Measurements from ENCODE around the gene OR2W3.
"Not testable (repeated sequence)": the region's sequence is repeated elsewhere in the genome, so short reads cannot be mapped to it uniquely, and the experiment has no call there.

Gene OR2W3

GRCh38 chr1:247936965-247937734 is 41.8 kb downstream of the OR2W3 start:
- peak overlapping the region; percentile 55 for H3K4me3 ChIP-seq (replicated peaks; ENCODE audit: low read depth, low read length)
- DNase-seq (ENCODE audit: extremely low read depth, insufficient read length) = peak; percentile 85
- H3K36me3 ChIP-seq (ENCODE audit: control insufficient read depth, insufficient read depth, low read length); H3K27me3 ChIP-seq (replicated peaks; ENCODE audit: control insufficient read depth, insufficient read depth, low read length): not testable (repeated sequence)
- peak; percentile 91 for TF ChIP-seq CTCF (IDR thresholded peaks at IDR 0.05; ENCODE audit: insufficient read depth, low read length, poor library complexity, severe bottlenecking)

- Histone ChIP-seq H3K36me3 (ENCODE audit: control insufficient read depth, insufficient read depth, low read length) (no peaks in the 10 kb centered on the region), H3K27me3 (replicated peaks; ENCODE audit: control insufficient read depth, insufficient read depth, low read length) (no peaks in the 10 kb centered on the region), H3K4me3 (replicated peaks; ENCODE audit: low read depth, low read length) (no peak overlapping the region)
- TF ChIP-seq CTCF (IDR thresholded peaks at IDR 0.05; ENCODE audit: insufficient read depth, low read length, poor library complexity, severe bottlenecking) = no peak
- no peak for DNase-seq (ENCODE audit: extremely low read depth, insufficient read length)
These were observed 47.2 kb downstream of the OR2W3 start for GRCh38 chr1:247942624-247943023.

All from GM06990 (cell line).